CD4-positive, alpha-beta T cell treated with Interferon alpha-2 for 1 hour (primary cell): ENCODE results near the gene RAD51D.
"Not testable (repeated sequence)": the region's sequence is repeated elsewhere in the genome, so short reads cannot be mapped to it uniquely, and the experiment has no call there.

ENCODE experiments used
- DNase-seq, 2 donors: peaks; one replicate each; pipeline ENCODE4 v3.0.0-alpha.2; 2020 to 2022

Gene RAD51D

GRCh38 chr17:35064516-35065215 lies 55.0 kb downstream of the RAD51D start:
- DNase-seq: no peak

GRCh38 chr17:35063514-35064223 lies 56.0 kb downstream of the RAD51D start, which contains the start of gene RFFL:
RFFL (minus strand) TSS chr17:35063707; CDS start chr17:35026553, 37,154 bp downstream.
- peak; percentile 86 to 90 for DNase-seq

- DNase-seq: no peak
These were observed 57.4 kb downstream of the RAD51D start for GRCh38 chr17:35062308-35062707.

GRCh38 chr17:35057332-35057915 lies 62.2 kb downstream of the RAD51D start:
- no peak for DNase-seq

GRCh38 chr17:35056013-35056412 lies 63.6 kb downstream of the RAD51D start:
- no peak for DNase-seq

GRCh38 chr17:35053204-35053603 lies 66.5 kb downstream of the RAD51D start:
- no peak for DNase-seq

- DNase-seq: no peak
These were observed 66.9 kb downstream of the RAD51D start for GRCh38 chr17:35052780-35053179.

GRCh38 chr17:35052241-35052610 lies 67.4 kb downstream of the RAD51D start:
- DNase-seq: no peak

- peak in 1 of 2 donors; percentile 41 for DNase-seq
These were observed 68.0 kb downstream of the RAD51D start for GRCh38 chr17:35051579-35052240.

- peak; percentile 59 to 79 for DNase-seq
These were observed 68.5 kb downstream of the RAD51D start for GRCh38 chr17:35051183-35051578.

GRCh38 chr17:35050170-35050569 lies 69.5 kb downstream of the RAD51D start:
- DNase-seq: no peak

GRCh38 chr17:35048685-35049379 lies 70.8 kb downstream of the RAD51D start:
- no peak for DNase-seq

GRCh38 chr17:35046740-35047283 lies 72.8 kb downstream of the RAD51D start:
- peak; percentile 52 to 81 for DNase-seq

GRCh38 chr17:35046245-35046644 lies 73.4 kb downstream of the RAD51D start:
- no peak for DNase-seq

- DNase-seq: not testable (repeated sequence)
These were observed 74.1 kb downstream of the RAD51D start for GRCh38 chr17:35045458-35045979.

GRCh38 chr17:35044181-35044580 lies 75.5 kb downstream of the RAD51D start:
- no peak for DNase-seq
